ENCODE data around the gene RPS18.

The RPS18 gene

GRCh38 chr6:33318426-33319073 is 46.7 kb downstream of the RPS18 start:
- in situ Hi-C loops (cut with MboI; ENCODE audit: low sequenced_read_pairs, unreplicated experiment): no loop called here
- no peak for DNase-seq (ENCODE audit: low spot score)
- no peak for TF ChIP-seq CTCF (IDR thresholded peaks at IDR 0.05; ENCODE audit: borderline replicate concordance, control extremely low read depth, extremely low read depth, insufficient read depth, missing control alignments)

DNA sequence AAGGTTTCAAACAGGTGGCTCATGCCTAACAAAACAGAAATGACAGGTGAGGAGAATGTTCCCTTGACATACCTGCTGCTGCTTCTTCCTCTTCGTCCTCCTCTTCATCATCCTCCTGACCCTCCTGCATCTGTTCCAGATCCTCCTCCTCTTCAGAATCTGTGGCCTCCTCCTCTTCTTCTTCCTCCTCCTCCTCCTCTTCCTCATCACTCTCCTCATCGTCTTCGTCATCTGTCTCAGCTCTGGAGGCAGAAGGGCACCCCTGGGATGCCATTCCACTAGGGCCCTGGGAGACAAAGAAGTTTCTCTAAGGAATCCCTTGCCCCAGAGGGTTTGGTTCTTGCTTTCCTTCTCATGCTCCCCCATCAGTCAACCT is 48.1 kb downstream of the RPS18 start:
- TF ChIP-seq CTCF (IDR thresholded peaks at IDR 0.05; ENCODE audit: borderline replicate concordance, control extremely low read depth, extremely low read depth, insufficient read depth, missing control alignments): no peak
- in situ Hi-C loops (cut with MboI; ENCODE audit: low sequenced_read_pairs, unreplicated experiment): no loop called here
- no peak for DNase-seq (ENCODE audit: low spot score)

- no peak for TF ChIP-seq CTCF (IDR thresholded peaks at IDR 0.05; ENCODE audit: borderline replicate concordance, control extremely low read depth, extremely low read depth, insufficient read depth, missing control alignments)
- no peak for DNase-seq (ENCODE audit: low spot score)
- in situ Hi-C loops (cut with MboI; ENCODE audit: low sequenced_read_pairs, unreplicated experiment): no loop called here
These were observed 48.7 kb downstream of the RPS18 start for GRCh38 chr6:33320315-33321181.

DNA sequence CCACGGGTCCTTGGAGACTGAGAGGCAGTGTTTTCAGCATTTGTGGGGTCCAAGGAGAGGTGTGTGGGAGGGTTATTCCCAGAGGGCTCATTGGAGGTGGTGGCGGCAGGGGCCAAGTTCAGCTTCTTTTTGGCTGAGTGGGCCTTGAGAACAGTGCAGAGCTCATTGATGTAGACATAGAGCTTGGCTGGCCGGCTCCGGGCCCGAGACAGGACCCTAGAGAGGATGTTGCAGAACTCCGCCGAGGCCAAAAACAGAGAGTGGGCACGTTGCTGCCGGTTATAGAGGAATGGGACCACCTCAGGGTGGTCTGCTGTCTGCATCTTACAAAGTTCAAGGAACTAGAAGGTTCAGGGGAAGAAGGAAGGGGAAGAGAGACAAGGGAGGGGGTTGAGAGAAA is 49.4 kb downstream of the RPS18 start:
- DNase-seq (ENCODE audit: low spot score): no peak
- TF ChIP-seq CTCF (IDR thresholded peaks at IDR 0.05; ENCODE audit: borderline replicate concordance, control extremely low read depth, extremely low read depth, insufficient read depth, missing control alignments): no peak
- in situ Hi-C loops (cut with MboI; ENCODE audit: low sequenced_read_pairs, unreplicated experiment): no loop called here

DNA sequence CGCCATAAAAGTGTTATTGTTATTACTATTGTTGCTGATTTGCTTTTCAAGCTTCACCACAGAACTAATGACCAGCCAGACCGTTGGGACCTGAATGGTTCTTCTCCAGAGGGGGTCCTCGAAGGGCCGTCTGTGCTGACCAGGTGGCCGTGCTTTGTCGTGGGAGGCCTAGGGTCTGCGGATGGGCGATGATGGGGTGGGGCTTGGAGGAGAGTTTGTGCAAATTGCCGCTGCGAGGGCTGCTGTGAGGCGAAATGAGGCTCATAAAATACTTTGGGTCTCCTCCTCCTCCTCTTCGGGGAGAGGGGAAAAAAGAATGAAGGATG is 51.7 kb downstream of the RPS18 start:
- no peak for DNase-seq (ENCODE audit: low spot score)
- TF ChIP-seq CTCF (IDR thresholded peaks at IDR 0.05; ENCODE audit: borderline replicate concordance, control extremely low read depth, extremely low read depth, insufficient read depth, missing control alignments): no peak
- in situ Hi-C loops (cut with MboI; ENCODE audit: low sequenced_read_pairs, unreplicated experiment): no loop called here

DNA sequence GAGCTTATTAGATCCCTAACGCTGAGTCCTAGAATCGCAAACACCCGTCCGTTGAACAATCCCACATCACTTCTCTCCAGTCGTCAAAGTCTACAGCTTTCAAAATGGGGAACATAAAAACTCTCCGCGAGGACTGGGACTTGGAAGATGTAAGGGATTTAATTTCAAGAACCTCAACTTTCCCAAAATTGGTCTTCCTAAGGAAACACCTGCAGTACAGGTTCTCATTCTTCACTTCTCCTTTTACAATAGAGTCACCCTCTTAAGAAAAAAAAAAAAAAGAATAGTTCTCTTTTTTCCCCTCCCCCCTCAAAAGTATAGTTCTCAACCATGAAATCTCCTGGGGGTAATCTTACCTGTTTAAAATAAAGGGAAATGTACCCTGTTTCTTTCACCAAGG is 52.2 kb downstream of the RPS18 start:
- in situ Hi-C loops (cut with MboI; ENCODE audit: low sequenced_read_pairs, unreplicated experiment): no loop called here
- DNase-seq (ENCODE audit: low spot score): peak; percentile 45
- TF ChIP-seq CTCF (IDR thresholded peaks at IDR 0.05; ENCODE audit: borderline replicate concordance, control extremely low read depth, extremely low read depth, insufficient read depth, missing control alignments): no peak

All from GM13976 (cell line).